Liver (tissue), 9 donors: ENCODE data around the gene SSNA1. TPM values are rescaled to one million over a fixed set of nuclear protein-coding genes. Genes with fewer than 3 reads are reported as not detected.

Experiments used
- DNase-seq: peaks from one replicate; pipeline ENCODE4 v3.0.0-alpha.2; 2017; ENCODE audit warnings: low spot score
- H3K27ac ChIP-seq, 2 donors: one replicate each; pipeline ENCODE4 v1.7.0; 2013; ENCODE audit warnings: inconsistent platforms in 2 of 2, low read length in 2 of 2, control low read depth in 1 of 2, low read depth in 1 of 2, mild to moderate bottlenecking in 1 of 2
- H3K27me3 ChIP-seq, 4 donors: one replicate each; pipeline versions ENCODE4 v1.6.1 to v1.7.0; 2013; ENCODE audit warnings: low read length in 3 of 4, inconsistent platforms in 1 of 4, mild to moderate bottlenecking in 1 of 4, moderate library complexity in 1 of 4; ENCODE audit not compliant: control insufficient read depth in 4 of 4, insufficient read depth in 4 of 4
- H3K36me3 ChIP-seq, 4 donors: one replicate each; pipeline versions ENCODE4 v1.6.1 to v1.7.0; 2013; ENCODE audit warnings: low read length in 3 of 4, mild to moderate bottlenecking in 3 of 4, low read depth in 1 of 4, moderate library complexity in 1 of 4; ENCODE audit not compliant: control insufficient read depth in 4 of 4, insufficient read depth in 3 of 4
- H3K4me1 ChIP-seq, 4 donors: one replicate each; pipeline versions ENCODE4 v1.6.1 to v1.7.0; 2013; ENCODE audit warnings: low read length in 3 of 4, mild to moderate bottlenecking in 3 of 4, moderate library complexity in 1 of 4; ENCODE audit not compliant: control insufficient read depth in 4 of 4, insufficient read depth in 4 of 4
- H3K4me3 ChIP-seq, 3 donors: one replicate each; pipeline versions ENCODE4 v1.6.1 to v1.7.0; 2013; ENCODE audit warnings: low read length in 3 of 3, control low read depth in 1 of 3, low read depth in 1 of 3, mild to moderate bottlenecking in 1 of 3
- H3K9ac ChIP-seq, 2 donors: one replicate each; pipeline ENCODE4 v1.7.0; 2013; ENCODE audit warnings: low read length in 2 of 2, mild to moderate bottlenecking in 2 of 2, moderate library complexity in 2 of 2, control low read depth in 1 of 2, low read depth in 1 of 2
- H3K9me3 ChIP-seq, 4 donors: one replicate each; pipeline versions ENCODE4 v1.6.1 to v1.7.0; 2013; ENCODE audit warnings: low read length in 3 of 4; ENCODE audit not compliant: control insufficient read depth in 4 of 4
- EGR1 ChIP-seq, 2 donors: IDR thresholded peaks; 2 replicates each; pipeline ENCODE4 v1.6.1; 2016 to 2018; ENCODE audit warnings: antibody characterized with exemption in 2 of 2, low read depth in 2 of 2
- FOXA1 ChIP-seq: IDR thresholded peaks from 2 replicates; pipeline ENCODE4 v1.6.1; 2016; ENCODE audit warnings: antibody characterized with exemption
- FOXA2 ChIP-seq: IDR thresholded peaks from 2 replicates; pipeline ENCODE4 v1.6.1; 2016; ENCODE audit warnings: antibody characterized with exemption
- GABPA ChIP-seq, 2 donors: IDR thresholded peaks in 1 of 2; conservative IDR thresholded peaks in 1 of 2; 2 replicates each; pipeline ENCODE4 v1.6.1; 2016; ENCODE audit warnings: antibody characterized with exemption in 2 of 2, mild to moderate bottlenecking in 1 of 2, moderate library complexity in 1 of 2
- HNF4A ChIP-seq, 2 donors: conservative IDR thresholded peaks; 2 replicates each; pipeline ENCODE4 v1.6.1; 2016; ENCODE audit warnings: antibody characterized with exemption in 2 of 2, mild to moderate bottlenecking in 2 of 2
- HNF4G ChIP-seq: IDR thresholded peaks from 2 replicates; pipeline ENCODE4 v1.6.1; 2016; ENCODE audit warnings: antibody characterized with exemption
- MAX ChIP-seq: IDR thresholded peaks from 2 replicates; pipeline ENCODE4 v1.6.1; 2016; ENCODE audit warnings: antibody characterized with exemption
- NR2F2 ChIP-seq: IDR thresholded peaks from 2 replicates; pipeline ENCODE4 v1.6.1; 2016; ENCODE audit warnings: antibody characterized with exemption
- RAD21 ChIP-seq, 2 donors: IDR thresholded peaks; 2 replicates each; pipeline ENCODE4 v1.6.1; 2016; ENCODE audit warnings: antibody characterized with exemption in 2 of 2, mild to moderate bottlenecking in 2 of 2
- RXRA ChIP-seq, 2 donors: IDR thresholded peaks; 2 replicates each; pipeline ENCODE4 v1.6.1; 2017 to 2018; ENCODE audit warnings: antibody characterized with exemption in 2 of 2, mild to moderate bottlenecking in 1 of 2
- SP1 ChIP-seq: IDR thresholded peaks from 2 replicates; pipeline ENCODE4 v1.6.1; 2018; ENCODE audit warnings: antibody characterized with exemption, mild to moderate bottlenecking
- TAF1 ChIP-seq: conservative IDR thresholded peaks from 2 replicates; pipeline ENCODE4 v1.6.1; 2016; ENCODE audit warnings: antibody characterized with exemption, mild to moderate bottlenecking
- WGBS: extraction: QIAGEN DNeasy Blood & Tissue Kit; methylation state at CpG from one replicate; pipeline ENCODE4 v1.1.7; 2013; 5-methylcytosine and 5-hydroxymethylcytosine counted together
- polyA plus RNA-seq, 2 donors: library from polyadenylated mRNA; stranded (reverse) in 1 of 2; unstranded in 1 of 2; fragments of 200-250 nt in 1 of 2; fragments of >200 nt in 1 of 2; fragmentation: Nextera tagmentation in 1 of 2; extraction: Ambion mirVana in 1 of 2; gene quantifications; one replicate each; pipeline versions ENCODE4 v1.2.1 to v1.2.3, GENCODE V29; 2013 to 2015
- total RNA-seq, 2 donors: library from RNA; depleted of rRNA; stranded (reverse); fragments of >200 nt; gene quantifications; one replicate each; pipeline ENCODE4 v1.2.3, GENCODE V29; 2014
- TF ChIP-seq, protein P1 (sequence below): IDR thresholded peaks from 2 replicates; pipeline ENCODE4 v1.6.1; 2016; ENCODE audit warnings: antibody characterized with exemption
- TF ChIP-seq, protein P2 (sequence below): IDR thresholded peaks from 2 replicates; pipeline ENCODE4 v1.6.1; 2016; ENCODE audit warnings: antibody characterized with exemption, mild to moderate bottlenecking
- donor health status: healthy.
- donor health status: healthy.
- donor health status: healthy.
- donor health status: healthy.
- donor health status: healthy.

Gene SSNA1
- total and polyA plus RNA-seq, 4 donors = 29.8 to 44.2 (median 40.3) TPM

GRCh38 chr9:137211532-137211931 lies 23.1 kb downstream of the SSNA1 start:
- Histone ChIP-seq H3K9me3 (no peaks in the 10 kb centered on the region), H3K4me1 (peaks cover 0 to 9% (median 6%) of the 10 kb centered on the region in 4 donors), H3K36me3 (peaks cover 0 to 11% (median under 1%) of the 10 kb centered on the region in 4 donors), H3K4me3 (no peak overlapping the region), H3K9ac (no peak overlapping the region), H3K27me3 (no peaks in the 10 kb centered on the region), H3K27ac (no peak overlapping the region)
- WGBS = 88% methylated on average over 13 of the region's 13 CpGs
- DNase-seq = no peak
- TF ChIP-seq, protein P1, sequence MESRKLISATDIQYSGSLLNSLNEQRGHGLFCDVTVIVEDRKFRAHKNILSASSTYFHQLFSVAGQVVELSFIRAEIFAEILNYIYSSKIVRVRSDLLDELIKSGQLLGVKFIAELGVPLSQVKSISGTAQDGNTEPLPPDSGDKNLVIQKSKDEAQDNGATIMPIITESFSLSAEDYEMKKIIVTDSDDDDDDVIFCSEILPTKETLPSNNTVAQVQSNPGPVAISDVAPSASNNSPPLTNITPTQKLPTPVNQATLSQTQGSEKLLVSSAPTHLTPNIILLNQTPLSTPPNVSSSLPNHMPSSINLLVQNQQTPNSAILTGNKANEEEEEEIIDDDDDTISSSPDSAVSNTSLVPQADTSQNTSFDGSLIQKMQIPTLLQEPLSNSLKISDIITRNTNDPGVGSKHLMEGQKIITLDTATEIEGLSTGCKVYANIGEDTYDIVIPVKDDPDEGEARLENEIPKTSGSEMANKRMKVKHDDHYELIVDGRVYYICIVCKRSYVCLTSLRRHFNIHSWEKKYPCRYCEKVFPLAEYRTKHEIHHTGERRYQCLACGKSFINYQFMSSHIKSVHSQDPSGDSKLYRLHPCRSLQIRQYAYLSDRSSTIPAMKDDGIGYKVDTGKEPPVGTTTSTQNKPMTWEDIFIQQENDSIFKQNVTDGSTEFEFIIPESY = no peak
- TF ChIP-seq NR2F2 = no peak
- no peak for TF ChIP-seq RAD21 (IDR thresholded peaks at IDR 0.05)
- no peak for TF ChIP-seq TAF1
- no peak for TF ChIP-seq GABPA (IDR thresholded peaks at IDR 0.05 in 1 of 2, conservative IDR thresholded peaks at IDR 0.05 in 1 of 2)
- TF ChIP-seq RXRA (IDR thresholded peaks at IDR 0.05) = no peak
- no peak for TF ChIP-seq SP1
- TF ChIP-seq HNF4G = no peak
- TF ChIP-seq EGR1 (IDR thresholded peaks at IDR 0.05; ENCODE audit: low read depth in 2 of 2) = no peak
- TF ChIP-seq MAX = no peak
- TF ChIP-seq HNF4A (conservative IDR thresholded peaks at IDR 0.05) = no peak
- TF ChIP-seq FOXA1 = no peak
- no peak for TF ChIP-seq FOXA2

DNA sequence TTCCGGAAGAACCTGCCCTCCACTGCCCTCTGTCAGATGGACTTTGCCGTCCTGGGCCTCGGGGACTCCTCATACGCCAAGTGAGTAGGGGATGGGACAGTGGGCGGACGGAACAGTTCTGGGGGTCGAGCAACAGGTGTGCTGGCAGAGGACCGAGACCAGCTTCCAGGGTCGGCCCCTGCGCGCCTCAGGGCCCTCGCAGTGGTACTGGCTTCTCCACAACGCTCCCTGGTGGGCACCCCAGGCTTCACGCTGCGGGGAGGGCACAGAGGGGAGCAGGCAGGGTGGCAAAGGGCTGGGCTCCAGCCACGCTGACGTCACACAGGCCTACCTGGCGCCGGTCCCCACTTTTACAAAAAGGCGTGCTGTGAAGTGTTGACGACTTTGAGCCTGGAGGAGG lies 24.0 kb downstream of the SSNA1 start:
- Histone ChIP-seq H3K4me1 (no peaks in the 10 kb centered on the region), H3K9ac (no peak overlapping the region), H3K27me3 (no peaks in the 10 kb centered on the region), H3K9me3 (no peaks in the 10 kb centered on the region), H3K27ac (no peak overlapping the region), H3K36me3 (peaks cover 0 to 11% (median under 1%) of the 10 kb centered on the region in 4 donors), H3K4me3 (no peak overlapping the region)
- DNase-seq = no peak
- WGBS = 91% methylated on average over 21 of the region's 21 CpGs
- TF ChIP-seq TAF1 = no peak
- TF ChIP-seq NR2F2 = no peak
- no peak for TF ChIP-seq FOXA2
- TF ChIP-seq, protein P2, sequence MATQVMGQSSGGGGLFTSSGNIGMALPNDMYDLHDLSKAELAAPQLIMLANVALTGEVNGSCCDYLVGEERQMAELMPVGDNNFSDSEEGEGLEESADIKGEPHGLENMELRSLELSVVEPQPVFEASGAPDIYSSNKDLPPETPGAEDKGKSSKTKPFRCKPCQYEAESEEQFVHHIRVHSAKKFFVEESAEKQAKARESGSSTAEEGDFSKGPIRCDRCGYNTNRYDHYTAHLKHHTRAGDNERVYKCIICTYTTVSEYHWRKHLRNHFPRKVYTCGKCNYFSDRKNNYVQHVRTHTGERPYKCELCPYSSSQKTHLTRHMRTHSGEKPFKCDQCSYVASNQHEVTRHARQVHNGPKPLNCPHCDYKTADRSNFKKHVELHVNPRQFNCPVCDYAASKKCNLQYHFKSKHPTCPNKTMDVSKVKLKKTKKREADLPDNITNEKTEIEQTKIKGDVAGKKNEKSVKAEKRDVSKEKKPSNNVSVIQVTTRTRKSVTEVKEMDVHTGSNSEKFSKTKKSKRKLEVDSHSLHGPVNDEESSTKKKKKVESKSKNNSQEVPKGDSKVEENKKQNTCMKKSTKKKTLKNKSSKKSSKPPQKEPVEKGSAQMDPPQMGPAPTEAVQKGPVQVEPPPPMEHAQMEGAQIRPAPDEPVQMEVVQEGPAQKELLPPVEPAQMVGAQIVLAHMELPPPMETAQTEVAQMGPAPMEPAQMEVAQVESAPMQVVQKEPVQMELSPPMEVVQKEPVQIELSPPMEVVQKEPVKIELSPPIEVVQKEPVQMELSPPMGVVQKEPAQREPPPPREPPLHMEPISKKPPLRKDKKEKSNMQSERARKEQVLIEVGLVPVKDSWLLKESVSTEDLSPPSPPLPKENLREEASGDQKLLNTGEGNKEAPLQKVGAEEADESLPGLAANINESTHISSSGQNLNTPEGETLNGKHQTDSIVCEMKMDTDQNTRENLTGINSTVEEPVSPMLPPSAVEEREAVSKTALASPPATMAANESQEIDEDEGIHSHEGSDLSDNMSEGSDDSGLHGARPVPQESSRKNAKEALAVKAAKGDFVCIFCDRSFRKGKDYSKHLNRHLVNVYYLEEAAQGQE = no peak
- no peak for TF ChIP-seq HNF4G
- TF ChIP-seq EGR1 (IDR thresholded peaks at IDR 0.05; ENCODE audit: low read depth in 2 of 2) = no peak
- TF ChIP-seq GABPA (IDR thresholded peaks at IDR 0.05 in 1 of 2, conservative IDR thresholded peaks at IDR 0.05 in 1 of 2) = no peak
